Stimulated activated CD8-positive, alpha-beta memory T cell treated with anti-CD3 and anti-CD28 coated beads, Interleukin-15, amount 100 ng/mL, for 4 hours (primary cell): ENCODE results near the gene SLFN12L.
"Not testable (repeated sequence)": the region's sequence is repeated elsewhere in the genome, so short reads cannot be mapped to it uniquely, and the experiment has no call there.

Experiments
- DNase-seq, 2 donors: peaks; one replicate each; pipeline ENCODE4 v3.0.0-alpha.2; 2020; ENCODE audit warnings: low read depth in 2 of 2

The SLFN12L gene

GRCh38 chr17:35542990-35543389 is 5.5 kb upstream of the SLFN12L start:
- DNase-seq = no peak

GRCh38 chr17:35541434-35541833 is 4.0 kb upstream of the SLFN12L start:
- no peak for DNase-seq

GRCh38 chr17:35540589-35541404 is 3.3 kb upstream of the SLFN12L start:
- DNase-seq = no peak

- no peak for DNase-seq
These were observed 2.2 kb upstream of the SLFN12L start for GRCh38 chr17:35539659-35540026.

DNA sequence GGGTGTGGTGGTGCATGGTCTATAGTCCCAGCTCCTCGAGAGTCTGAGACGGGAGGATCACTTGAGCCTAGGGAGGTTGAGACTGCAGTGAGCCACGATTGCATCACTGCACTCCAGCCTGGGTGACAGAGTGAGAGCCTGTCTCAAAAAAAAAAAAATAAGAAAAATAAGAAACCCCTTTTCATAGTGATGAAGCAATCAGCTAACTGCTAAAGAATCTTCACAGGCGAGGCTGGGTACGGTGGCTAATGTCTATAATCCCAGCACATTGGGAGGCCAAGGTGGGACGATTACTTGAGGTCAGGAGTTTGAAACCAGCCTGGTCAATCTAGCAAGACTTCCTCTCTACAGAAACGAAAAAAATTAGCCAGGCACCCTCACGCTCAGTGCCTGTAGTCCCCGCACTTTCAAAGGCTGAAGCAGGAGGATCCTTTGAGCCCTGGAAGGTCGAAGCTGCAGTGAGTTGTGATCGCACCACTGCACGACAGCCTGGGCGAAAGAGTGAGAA is 760 bp downstream of the SLFN12L start:
- DNase-seq = no peak

DNA sequence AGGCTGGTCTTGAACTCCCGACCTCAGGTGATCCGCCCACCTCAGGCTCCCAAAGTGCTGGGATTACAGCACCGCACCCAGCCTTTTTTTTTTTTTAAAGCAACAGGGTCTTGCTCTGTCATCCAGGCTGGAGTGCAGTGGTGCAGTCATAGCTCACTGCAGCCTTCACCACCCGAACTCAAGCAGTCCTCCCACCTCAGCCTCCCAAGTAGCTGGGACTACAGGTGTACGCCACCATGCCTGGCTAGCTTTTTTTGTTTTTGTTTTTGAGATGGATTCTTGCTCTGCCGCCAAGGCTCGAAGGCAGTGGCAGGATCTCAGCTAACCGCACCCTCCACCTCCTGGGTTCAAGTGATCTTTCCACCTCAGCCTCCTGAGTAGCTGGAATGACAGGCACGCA is 2.1 kb downstream of the SLFN12L start:
- DNase-seq = not testable (repeated sequence)

GRCh38 chr17:35534576-35535093 is 2.8 kb downstream of the SLFN12L start:
- no peak for DNase-seq

- DNase-seq = no peak
These were observed 6.3 kb downstream of the SLFN12L start for GRCh38 chr17:35531160-35531559.

GRCh38 chr17:35529866-35530265 is 7.6 kb downstream of the SLFN12L start:
- no peak for DNase-seq

DNA sequence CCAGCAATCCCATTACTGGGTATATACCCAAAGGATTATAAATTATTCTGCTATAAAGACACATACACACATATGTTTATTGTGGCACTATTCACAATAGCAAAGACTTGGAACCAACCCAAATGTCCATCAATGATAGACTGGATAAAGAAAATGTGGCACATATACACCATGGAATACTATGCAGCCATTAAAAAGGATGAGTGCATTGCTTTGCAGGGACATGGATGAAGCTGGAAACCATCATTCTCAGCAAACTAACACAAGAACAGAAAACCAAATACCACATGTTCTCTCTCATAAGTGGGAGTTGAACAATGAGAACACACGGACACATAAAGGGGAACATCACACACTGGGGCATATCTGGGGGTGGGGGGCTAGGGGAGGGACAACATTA is 8.2 kb downstream of the SLFN12L start:
- DNase-seq = not testable (repeated sequence)

DNA sequence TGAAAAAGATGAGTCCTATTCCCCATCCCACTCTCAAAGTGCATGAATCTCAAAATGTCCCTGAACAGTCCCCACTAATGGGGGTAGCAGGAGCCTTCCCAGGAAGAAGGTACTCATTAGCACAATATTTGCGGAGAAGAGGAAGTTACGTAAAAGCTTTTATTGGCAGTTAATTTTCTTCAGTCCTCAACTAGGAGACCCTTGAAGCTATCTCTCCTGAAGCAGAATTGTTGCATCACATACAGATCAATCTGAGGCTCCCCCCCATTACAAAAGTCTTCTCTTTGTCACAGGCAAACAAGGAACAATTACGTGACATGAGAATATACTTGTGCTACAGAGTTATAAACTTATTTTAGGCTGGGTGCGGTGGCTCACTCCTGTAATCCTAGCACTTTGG is 14.2 kb downstream of the SLFN12L start:
- no peak for DNase-seq

DNA sequence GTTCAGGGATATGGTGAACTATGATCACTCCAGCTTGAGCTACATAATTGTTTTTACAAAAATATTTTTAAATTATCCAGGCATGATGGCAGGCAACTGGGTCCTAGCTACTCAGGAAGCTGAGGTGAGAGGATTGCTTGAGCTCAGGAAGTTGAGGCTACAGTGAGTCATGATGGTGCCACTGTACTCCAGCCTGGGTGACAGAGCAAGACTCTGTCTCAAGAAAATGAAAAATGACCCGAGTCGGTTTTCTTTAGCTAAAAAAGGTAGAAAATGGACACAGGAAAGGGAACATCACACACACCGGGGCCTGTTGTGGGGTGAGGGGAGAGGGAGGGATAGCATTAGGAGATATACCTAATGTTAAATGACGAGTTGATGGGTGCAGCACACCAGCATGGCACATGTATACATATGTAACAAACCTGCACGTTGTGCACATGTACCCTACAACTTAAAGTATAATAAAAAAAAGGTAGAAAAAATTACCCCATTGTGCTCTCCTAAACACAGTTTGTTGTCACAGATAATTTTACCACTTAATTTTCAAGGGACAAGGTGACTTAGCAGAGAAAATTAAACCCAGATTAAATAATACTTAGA is 15.7 kb downstream of the SLFN12L start:
- not testable (repeated sequence) for DNase-seq

DNA sequence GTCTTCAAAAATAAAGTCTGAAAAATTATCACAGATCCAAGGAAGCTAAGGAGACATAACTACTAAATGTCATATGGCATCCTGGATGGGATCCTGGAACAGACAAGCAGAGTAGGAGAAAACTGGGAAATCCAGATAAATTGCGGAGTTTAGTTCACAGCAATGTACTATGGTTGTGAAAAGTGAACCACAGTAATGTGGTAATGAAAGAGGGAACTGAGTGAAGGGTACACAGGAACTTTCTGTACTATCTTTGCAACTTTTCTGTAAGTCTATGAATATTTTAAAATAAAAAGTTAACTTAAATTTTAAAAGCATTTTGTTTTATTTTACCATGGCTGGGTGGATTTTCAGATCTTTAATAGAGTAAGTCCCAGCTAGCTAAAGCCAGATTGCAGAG is 16.3 kb downstream of the SLFN12L start:
- DNase-seq = no peak

DNA sequence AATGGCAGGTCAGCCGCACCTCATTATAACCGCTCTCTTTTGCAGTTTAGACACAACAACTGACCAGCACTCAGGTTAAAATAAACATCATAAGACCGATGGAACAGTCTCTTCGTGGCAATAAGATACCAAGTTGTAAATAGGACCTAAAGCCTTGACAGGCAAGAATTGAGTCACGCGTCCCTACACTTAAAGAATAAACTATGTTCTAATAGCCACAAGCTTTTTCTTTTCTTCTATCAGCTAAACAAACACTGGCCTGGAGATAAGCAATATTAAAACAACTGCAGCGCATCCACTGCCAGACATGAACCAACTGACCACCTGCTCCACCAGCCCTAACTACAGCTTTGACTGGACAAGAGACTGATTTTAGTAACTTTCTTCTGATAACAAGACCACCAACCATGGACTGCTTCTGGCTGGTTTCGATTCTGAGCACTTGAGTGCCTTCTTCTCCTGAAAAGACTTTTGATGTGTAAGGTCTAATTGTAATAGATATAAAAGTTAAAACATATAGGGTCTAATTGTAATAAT is 17.5 kb downstream of the SLFN12L start:
- no peak for DNase-seq

DNA sequence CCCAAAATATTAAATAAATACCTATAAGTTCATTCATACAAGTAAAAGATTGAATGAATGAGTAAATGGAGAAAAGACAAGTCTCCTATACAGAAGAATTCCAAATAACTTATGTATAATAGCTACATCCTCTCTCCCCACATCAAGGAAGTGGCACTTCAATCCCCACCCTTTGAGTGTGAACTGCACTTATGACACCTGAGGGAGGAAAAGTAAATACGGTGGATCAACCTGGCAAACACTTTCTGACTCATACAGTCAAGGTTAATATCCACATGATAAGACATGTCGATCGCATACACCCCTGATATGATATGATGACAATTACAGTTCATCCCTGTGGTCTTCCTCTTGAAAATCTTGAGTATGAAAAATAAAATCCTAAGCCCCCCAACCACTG is 18.0 kb downstream of the SLFN12L start:
- no peak for DNase-seq

DNA sequence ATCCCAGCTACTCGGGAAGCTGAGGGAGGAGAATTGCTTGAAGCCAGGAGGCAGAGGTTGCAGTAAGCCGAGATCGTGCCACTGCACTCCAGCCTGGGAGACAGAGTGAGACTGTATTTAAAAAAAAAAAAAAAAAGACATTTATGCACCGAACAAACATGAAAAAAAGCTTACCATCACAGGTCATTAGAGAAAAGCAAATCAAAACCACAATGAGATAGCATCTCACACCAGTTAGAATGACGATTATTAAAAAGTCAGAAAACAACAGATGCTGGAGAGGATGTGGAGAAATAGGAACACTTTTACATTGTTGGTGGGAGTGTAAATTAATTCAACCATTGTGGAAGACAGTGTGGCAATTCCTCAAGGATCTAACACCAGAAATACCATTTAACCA is 19.0 kb downstream of the SLFN12L start:
- DNase-seq = not testable (repeated sequence)

- DNase-seq = no peak
These were observed 22.5 kb downstream of the SLFN12L start for GRCh38 chr17:35515027-35515426.

DNA sequence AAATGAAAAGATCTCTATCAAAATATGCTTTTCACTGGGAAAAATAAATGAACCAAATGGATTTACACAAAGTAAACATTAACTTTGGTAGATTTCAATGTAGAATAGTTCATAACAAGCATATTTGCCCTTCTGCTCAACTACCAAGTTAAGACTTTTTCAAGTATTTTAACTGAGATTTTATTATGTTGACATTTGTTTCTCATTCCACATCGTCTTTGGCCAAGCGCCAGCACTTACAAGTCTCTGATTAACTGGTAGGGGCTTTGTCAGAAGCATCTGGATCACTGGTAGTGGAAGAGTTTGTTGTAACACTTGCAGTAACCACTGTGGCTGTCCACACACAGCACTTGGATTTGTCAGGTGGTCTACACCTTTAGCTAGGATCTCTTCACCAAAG is 22.9 kb downstream of the SLFN12L start:
- DNase-seq = no peak

DNA sequence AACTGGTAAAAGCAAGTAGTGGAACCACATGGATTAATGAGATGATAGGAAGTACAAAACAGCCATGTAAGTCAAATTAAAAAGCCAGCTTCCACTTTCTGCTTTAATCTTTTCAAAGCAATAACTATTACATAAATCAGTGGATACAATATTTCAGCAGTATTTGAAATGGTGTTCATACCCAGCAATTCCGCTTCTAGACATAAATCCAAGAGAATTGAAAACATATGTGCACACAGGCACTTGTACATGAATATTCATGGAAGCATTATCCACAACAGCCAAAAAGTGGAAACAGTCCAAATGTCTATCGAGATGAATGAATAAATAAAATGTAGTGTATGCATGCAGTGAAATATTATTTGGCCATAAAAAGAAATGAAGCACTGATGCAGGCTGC is 27.4 kb downstream of the SLFN12L start:
- no peak for DNase-seq

DNA sequence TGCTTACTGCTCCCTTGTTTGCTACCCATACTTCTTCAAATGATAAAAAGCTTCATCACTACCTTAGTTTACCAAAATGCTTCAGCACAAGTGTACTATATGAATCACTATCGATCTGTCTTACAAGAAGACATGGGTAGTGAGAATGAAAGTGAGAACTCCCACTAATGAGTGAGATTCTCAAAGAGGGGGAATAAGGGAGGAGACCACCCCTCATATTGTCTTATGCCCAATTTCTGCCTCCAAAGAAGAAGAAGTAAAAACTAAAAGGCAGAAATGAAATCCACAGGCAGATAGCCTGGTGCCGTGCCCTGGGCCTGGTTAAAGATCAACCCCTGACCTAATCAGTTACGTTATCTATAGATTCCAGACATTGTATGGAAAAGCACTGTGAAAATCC is 29.8 kb downstream of the SLFN12L start:
- not testable (repeated sequence) for DNase-seq

GRCh38 chr17:35499548-35499947 is 37.9 kb downstream of the SLFN12L start:
- DNase-seq = no peak

- DNase-seq = no peak
These were observed 38.9 kb downstream of the SLFN12L start for GRCh38 chr17:35498448-35499178.
